GF-D8 (cell line): Measurements from ENCODE around the gene VEGFC.

ENCODE experiments used
- DNase-seq: peaks from one replicate; lab custom pipeline; 2025; lab: John Stamatoyannopoulos, UW

The VEGFC gene, protein sequence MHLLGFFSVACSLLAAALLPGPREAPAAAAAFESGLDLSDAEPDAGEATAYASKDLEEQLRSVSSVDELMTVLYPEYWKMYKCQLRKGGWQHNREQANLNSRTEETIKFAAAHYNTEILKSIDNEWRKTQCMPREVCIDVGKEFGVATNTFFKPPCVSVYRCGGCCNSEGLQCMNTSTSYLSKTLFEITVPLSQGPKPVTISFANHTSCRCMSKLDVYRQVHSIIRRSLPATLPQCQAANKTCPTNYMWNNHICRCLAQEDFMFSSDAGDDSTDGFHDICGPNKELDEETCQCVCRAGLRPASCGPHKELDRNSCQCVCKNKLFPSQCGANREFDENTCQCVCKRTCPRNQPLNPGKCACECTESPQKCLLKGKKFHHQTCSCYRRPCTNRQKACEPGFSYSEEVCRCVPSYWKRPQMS

DNA sequence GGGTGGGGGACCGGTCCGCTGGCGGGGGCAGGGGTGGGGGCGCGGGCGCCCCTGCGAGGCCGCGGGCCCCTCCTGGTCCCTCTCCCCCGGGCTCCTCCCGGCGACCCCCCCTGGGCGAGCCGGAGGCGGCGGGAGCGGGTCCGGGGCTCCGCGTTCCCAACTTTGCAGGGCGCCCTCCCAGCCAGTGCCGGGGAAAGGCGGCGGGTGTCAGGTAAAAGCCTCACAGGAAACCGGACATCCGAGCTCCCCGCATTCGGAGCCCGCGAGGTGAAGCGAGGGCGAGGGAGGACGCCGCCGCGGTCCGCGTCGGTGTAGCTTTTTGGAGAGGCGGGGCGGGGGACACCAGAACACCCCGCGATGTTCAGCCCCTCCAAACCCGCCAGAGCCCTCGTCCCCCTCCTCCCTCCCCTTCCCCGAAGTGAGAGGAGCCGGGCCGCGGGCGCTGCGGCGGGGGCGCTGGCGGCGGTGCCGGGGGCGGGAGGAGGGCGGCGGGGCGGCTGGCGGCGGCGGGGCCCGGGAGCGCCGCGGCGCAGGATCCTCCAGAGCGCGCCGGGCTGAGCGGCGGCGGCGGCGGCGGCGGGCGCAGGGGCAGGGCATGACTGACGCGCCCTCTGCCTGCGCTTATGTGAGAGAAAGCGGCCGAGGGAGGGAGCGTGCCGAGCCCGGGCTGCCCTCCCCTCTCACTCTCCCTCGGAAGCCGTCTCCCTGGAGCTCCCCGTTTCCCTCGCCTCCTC, at the start of gene VEGFC:
Gene VEGFC (minus strand): TSS at position 597 of the 734 bp plus-strand sequence. CDS start 611 bp downstream, outside the sequence.
- DNase-seq: no peak

DNA sequence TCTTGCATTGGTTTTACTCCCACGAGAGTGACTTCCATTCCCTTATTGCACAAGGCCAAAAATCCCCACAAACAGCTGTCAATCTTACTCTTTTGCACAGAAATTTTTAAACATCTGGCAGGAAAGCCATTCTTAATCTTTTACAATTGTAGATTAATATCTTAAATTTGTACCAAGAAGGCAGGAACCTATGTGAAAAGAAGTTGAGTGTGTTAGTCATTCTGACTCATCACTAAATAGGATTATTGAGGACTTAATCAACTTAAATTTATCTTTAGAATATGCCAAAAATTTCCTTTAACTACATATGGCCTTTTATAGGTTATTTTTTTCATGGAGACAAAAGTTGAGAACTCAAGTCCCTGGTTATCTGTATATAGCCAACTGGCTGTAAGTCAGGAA, 49.0 kb upstream of the VEGFC start:
- DNase-seq: no peak

DNA sequence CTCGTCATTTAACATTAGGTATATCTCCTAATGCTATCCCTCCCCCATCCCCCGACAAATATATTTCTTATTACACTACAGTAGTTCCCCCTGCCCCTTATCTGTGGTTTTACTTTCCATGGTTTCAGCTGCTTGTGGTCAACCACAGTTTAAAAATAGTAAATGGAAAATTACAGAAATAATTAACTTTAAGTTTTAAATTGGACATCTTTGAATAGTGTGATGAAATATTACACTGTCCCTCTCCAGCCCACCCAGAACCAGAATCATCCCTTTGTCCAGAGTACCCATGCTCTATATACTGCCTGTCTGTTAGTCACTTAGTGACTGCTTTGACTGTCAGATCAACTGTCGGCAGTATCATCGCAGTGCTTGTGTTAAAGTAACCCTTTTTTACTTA, 47.4 kb upstream of the VEGFC start:
- DNase-seq: no peak

DNA sequence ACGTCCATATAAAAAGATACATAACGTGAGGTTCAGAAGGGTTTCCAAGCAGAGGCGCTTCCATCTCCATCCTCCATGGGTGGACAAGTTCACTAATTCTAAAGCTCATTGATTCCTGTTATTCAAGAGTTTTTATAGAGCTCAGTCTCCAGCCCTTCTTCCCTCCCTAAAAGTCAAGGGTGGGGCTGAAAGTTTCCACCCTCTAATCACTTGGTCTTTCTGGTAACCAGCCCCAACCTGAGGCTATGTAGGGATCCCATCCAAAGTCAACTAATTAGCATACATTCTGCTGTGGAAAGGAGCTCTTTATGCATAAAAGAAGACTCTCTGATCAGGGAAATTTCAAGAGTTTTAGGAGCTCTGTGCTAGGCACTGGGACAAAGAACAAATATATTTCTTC, 46.9 kb upstream of the VEGFC start:
- DNase-seq: no peak

DNA sequence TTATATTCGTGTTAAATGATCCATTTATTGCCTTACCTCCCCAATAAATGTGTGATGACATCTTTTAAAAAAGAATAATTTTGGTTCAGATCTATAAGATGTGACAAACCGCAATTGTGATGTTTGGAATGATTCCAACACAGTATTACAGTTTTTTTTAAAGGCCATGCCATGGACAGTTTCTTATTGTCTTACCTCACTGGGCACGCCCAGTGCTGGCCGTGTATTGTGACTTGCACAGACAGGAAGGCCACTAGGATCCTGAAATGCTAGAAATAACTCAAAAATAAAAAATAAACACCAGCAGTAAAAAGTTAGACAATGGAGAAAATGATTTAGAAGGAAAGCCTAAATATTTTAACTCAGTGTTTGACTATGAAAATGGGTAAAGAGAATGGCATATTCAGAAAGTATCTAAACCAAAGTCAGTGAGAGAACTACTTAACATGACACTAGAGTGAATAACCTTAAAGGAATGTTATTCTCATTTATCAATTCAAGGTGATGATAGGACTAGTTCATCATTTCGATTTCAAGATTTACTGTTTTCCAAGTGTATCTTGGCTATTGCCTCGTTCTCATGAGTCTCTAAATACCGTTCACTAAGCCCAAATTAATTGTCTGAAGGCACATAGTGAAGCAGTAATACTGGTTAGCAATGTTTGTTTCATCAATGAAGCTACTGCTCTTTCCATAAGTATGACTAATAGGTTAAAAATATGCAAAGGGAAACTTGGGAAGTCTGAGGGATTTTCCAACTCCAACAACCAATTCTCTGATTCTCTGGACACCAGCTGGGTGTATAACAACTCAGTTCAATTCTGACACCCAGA, 46.1 kb upstream of the VEGFC start:
- DNase-seq: no peak

DNA sequence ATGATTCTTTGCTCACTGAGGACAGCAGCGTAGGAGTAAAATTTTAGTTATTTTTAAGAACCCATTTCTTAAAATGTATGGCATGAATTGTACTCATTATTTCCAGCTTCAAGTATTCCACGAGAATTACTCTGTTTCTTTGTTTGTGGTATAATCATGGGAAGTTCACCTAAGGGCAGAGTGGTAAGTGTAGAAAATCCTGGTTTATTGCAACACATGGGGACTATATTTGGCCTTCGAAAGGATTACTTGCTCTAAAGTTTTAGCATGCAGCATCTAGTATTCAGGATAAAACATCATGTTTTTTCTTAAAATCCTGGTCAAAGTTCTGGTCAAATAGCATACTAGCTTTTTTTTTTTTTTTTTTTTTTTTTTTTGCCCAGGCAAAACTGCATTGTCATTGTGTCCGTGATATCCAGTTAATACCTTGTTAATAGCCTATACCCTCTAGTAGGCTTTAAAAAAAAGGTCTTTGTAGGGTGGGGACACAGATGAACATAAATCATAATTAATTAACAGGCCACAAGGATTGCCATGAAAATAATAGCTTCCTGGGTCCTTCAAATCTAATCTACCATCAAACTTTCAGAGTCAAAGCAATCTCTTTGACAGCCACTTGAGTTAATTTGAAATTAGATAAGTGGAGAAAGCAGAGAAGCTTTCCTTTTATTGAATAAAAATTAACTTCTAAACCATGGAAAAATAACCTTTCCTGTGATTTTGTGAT, 44.6 kb upstream of the VEGFC start:
- DNase-seq: no peak

DNA sequence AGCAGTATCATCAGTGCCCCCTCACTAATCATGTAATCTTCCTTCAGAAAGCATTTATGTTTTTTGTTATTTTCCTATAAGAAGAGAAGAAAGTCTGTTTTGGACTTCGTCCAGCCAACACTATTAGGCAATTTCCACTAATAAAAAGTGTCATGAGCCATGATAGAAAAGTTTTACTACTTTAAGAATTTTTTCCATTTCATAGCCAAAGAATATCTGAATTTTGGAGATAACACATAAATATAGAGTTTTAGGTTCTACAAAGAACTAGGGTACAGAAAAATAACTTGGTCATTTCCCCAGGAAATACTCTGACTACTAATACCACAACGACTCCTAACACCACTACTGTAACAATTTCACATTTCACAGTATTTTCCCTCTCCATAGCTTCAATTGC, 41.8 kb upstream of the VEGFC start:
- no peak for DNase-seq

DNA sequence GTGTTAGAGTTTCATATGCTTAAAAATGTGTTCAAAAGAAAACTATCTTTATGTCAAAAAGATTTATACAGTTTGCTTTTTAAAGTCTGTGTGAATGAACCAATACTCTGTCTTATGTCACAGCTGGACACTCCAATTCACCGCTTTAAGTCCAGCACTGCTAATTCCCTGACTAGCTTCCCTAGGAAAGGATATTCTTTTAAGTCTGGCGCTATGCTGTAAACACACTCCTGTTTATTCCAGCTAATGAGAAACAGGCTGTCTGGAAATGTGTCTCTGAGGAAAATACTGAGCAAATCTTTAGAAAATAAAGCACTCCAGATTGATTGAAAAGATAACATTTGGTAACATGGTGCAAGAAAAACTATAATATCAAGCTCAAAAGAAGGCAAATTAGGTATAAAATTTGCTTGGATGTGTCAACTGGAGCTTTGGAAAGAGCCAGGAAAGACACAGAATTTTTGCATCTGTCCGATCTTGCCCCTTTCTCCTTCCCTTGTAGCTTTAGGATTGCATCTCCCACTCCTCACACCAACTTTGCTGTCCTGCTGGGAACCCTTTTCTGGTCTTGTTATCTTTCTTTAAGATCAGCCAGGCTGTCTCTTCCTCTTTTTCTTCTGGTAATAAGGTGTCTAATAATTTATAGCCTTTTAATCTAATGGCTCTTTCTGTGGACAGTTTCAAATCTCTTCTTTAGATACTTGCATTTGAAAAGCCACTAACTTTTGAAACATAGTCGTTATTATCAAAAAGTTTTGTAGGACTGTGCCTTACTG, 40.9 kb upstream of the VEGFC start:
- DNase-seq: no peak

DNA sequence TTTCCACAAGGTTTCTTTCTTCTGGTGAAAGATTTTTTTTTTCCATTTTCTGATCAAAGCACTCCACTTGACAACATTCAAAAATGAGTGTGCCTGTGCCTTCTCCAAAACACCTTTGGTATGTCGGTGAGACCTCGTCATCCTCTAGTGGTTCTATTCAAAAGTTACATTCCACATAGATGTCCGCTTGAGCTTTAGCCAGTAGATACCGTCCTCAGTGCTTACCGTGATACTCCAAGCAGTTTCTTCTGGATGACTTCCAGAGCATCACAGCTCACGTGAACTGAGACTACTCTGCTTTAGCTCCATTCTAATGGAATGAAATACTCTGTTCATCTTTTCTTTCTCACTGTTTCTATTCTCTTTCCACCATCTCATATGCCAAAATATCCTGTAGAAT, 38.2 kb upstream of the VEGFC start:
- DNase-seq: no peak

DNA sequence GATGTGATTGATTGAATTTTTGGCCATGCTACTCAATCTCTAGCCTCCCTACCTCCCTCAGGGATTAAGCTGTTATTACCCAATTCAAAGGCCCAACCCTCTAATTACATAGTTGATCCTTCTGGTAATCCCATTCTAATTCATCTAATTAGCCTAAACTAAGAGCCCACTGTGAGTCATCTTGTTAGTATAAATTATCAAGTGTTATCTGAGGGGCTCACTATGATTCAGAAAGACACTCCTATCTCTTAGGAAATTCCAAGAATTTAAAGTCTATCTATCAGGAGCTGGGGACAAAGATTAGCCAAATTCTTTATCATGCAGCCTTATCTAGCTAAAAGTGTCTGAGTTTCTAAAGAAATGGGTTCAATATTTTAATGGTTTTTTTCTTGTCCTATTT, 32.9 kb upstream of the VEGFC start:
- DNase-seq: no peak

DNA sequence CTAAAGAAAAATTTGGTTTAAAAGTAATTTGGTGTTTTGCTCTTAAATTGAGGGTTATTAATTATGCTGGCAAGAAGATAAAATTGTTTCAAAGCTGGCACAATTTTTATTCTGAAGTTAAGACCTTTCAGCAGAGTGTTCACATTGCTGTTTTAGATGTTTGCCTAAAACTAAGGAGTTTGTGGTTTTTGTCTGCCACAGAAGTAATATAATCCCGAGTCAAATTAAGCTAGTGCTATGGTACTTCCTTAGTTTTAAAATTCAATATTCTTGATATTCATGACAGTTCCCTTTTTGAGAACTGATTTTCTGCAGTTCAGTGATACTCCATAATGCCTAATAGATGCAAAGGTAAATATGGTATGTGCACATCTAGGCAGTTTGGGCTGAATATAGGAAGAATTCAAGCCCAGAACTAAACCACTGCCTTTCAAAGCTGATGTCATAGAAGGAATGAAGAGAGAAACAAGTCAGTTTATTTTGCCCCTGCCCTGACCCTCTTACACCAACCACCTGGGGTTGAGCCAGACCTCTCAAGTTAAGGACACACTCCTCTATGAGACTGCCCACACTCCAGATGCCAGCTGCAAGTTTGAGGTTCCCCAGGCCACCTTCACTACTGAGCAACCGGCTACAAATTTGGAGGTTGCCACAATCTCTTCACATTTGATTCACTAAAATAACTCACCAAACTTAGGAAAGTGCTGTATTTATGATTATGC, 32.1 kb upstream of the VEGFC start:
- DNase-seq: no peak

DNA sequence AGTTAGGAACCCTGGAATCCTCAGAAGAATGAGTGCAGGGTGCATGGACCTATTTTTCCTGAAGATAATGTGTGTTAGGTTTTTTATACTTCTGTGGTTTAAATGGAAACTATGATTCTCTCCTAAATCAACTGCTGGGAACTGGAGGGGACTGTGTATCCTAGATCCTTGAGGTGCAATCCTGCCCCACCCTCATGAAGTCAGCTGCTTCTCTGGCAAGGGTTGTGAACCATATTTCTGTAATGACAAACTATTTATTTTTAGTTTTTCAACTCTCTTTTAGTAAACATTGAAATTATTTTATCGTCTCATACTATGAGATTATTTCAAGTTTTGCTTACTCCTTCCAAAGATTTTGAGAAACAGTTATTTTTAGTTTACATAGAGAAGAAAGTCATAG, 25.8 kb upstream of the VEGFC start:
- no peak for DNase-seq

DNA sequence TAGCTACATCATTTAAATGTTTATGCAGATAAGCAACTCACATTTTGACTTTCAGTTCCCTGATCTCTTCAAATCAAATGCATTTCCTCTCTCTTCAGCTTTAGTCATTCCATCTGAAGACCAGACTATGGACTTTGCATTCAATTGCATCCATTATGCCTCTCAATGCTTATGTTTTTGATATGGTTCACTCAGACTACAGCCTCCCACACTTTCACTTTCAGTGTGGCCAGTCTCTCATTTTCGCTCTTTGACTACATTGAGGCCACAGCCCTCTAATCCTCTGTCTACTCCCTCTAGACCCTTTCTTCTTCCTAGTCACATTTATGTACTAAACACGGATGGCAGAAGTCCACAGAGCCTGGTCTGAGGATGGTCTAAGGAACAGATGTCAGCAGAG, 24.5 kb upstream of the VEGFC start:
- DNase-seq: no peak

DNA sequence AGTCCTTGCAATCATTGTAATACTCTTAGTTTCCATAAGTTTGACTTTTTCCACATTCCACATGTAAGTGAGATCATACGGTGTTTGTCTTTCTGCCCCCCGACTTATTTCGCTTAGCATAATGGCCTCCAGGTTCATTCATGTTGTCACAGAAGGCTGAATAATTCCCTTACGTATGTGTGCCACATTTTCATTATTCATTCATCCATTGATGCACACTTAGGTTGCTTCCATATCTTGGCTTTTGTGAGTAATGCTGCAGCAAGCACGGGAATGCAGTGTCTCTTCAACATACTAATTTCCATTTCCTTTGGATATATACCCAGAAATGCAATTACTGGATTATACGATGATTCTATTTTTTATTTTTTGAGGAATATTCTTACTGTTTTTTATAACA, 22.0 kb upstream of the VEGFC start:
- DNase-seq: no peak

DNA sequence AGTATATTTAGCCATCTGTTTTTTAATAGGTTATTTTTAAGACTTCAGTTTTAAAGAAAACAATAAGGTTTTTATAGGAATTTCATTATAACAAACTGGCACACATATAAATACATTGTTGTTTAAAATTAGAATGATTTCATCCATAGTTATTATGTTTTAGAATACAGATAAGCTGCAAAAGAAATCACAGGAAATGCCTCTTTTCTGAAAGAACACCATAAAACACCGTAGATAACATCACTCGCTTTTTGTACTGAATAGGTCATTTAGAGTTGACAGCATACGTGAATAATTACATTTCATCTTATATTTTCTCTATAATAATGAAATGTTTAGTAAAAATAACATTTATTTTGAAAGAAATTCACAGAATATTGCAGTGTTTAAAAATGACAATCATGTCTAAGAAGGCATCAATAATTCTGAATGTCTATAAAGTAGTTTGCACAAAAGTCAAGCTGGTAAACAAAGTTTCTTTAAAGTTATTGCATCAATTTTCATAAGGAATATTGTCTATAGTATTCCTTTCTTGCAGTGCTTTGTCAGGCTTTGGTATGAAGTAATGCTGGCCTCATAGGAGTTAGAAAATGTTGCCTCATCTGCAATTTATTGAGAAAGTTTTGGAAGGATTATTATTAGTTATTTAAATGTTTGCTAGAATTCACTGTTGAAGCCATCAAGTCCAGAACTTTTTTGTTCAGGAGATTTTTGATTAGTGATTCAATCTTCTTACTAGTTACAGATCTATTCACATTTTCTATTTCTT, 17.9 kb upstream of the VEGFC start:
- no peak for DNase-seq

DNA sequence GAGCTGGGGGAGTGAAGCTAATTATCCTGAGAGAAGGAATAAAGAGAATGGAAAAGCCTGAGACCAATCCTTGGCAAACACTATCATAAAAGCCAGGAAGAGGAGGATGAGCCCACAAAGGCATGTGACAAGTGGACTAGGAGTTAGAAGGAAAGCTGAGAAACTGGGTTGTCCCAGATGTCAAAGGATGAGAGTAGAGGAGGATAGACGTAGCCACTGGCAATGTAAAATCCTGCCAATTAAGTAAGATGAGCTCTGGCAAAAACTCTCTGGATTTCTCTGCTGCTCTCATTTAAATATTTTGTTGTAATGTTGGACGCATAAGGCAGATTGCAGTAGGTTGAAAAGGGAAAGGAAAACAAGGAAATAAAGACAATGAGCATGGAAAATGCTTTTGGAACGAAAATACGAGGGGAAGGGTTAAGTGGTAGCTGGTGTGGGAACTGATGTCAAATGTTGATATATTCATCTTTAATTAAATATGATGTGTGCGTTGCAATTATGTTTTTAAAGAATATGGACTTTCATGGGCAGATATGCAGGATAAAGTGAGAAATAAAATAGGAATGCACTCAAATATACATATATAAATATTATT, 14.2 kb upstream of the VEGFC start:
- DNase-seq: no peak

DNA sequence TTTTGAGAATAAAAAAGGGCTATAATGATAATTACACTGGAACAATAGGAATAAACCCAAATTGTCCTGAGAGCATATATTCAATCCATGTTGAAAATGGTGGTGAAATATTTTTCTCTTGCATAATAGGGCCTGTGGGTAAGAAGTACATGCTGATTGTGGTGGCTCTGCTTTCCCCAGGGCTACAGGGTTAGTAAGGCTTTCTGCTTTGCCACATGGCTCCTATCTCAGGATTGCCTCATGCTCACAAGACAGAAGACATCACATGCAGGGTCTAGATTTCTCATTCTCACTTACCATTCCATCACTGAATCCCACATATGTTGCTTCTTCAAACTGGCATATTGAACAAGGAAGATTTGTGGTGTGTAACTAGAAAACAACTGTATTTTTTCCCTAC, 12.4 kb upstream of the VEGFC start:
- DNase-seq: no peak

DNA sequence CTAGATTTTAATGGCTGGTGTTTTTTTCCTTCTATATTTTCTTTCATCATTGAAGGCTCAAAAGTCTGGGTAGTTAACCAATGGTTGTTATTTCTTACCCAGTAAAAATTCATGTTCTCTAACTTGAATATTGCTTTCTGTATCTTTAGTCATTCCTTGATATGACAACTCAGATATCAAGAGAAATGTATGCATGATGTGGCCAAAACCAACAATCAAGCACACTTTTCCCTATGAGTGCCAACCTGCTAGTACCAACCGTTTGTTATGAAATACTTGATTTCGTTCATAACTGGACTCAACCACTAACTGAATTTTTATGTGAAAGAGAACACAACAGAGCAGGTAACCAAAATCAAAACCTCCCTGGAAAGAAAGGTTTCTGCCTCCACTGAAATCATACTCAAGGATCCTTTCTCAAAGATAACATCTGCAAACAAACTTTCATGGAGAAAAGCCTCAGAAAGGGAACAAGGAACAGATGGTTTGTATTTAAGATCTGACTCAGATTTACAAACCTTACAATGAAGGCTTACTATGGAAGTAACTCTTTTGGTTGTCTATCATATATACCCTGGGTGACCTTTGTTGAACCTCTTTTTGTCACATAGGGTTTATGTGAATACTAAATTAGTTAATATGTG, 8.3 kb upstream of the VEGFC start:
- DNase-seq: no peak

DNA sequence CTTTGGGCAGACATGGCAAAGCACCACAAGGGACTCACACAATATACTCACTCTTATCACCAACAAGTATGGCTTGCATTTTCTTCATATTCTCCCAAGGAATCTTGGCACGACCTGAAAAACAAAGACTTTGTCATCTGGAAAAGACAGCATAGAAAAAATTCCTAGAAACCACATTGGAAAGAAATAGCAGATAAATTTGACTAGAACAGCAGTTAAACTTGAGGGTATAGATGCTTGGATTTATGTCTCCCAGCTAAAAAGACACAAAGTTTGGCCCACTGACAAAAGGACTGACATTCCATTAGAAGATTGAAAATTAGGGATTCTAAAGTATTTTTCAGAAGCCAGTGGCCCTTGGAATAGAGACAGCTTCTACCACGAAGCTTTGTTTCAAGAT, 6.9 kb upstream of the VEGFC start:
- DNase-seq: no peak
